ENCODE data around the gene RNF115.

- TF ChIP-seq CTCF (IDR thresholded peaks at IDR 0.05; ENCODE audit: insufficient read depth, low read depth, low read length) (no peak), EZH2 (IDR thresholded peaks at IDR 0.05; ENCODE audit: insufficient read depth, low read length) (no peak)
Measured at GRCh38 chr1:145863282-145864018, 39.6 kb upstream of the RNF115 start.

Data from astrocyte (in vitro differentiated cells and primary cell).